ENCODE data around the gene RNF123. TPM values are rescaled to one million over a fixed set of nuclear protein-coding genes. Genes with fewer than 3 reads are reported as not detected.

The RNF123 gene
- total RNA-seq, 1 experiment from 2014 or later = 40.6 TPM

- no peak overlapping the region for H3K56ac ChIP-seq (ENCODE audit: insufficient read length, low read depth, low read length)
- no peaks in the 10 kb centered on the region for H3K9me3 Mint-ChIP-seq
- no peak overlapping the region for H3K14ac ChIP-seq (ENCODE audit: insufficient read depth, low read length)
- H3K18ac ChIP-seq (ENCODE audit: insufficient read length, low read depth, low read length) = no peak overlapping the region
- H3K4me2 ChIP-seq (ENCODE audit: insufficient read depth, insufficient read length, low read length) = no peak overlapping the region
- no peaks in the 10 kb centered on the region for H3K9me3 ChIP-seq (ENCODE audit: control insufficient read depth, low read depth, low read length)
- no peaks in the 10 kb centered on the region; the same call in 1 of the 2 replicates for H3K4me1 ChIP-seq (ENCODE audit: insufficient read depth, low read length)
- no peak overlapping the region for H4K8ac ChIP-seq (replicated peaks; ENCODE audit: insufficient read length, low read depth, low read length)
- DNase-seq = no peak
- no peak overlapping the region for H4K91ac ChIP-seq (ENCODE audit: insufficient read length, low read depth, low read length)
- H3K23me2 ChIP-seq (ENCODE audit: insufficient read length, low read depth, low read length, poor library complexity, severe bottlenecking) = no peaks in the 10 kb centered on the region
- no peak overlapping the region for H3K4me3 Mint-ChIP-seq
- no peak for TF ChIP-seq CTCF (conservative IDR thresholded peaks at IDR 0.05)
- no peaks in the 10 kb centered on the region for H3K79me1 ChIP-seq (ENCODE audit: insufficient read depth, low read depth, low read length, poor library complexity, severe bottlenecking)
- no peaks in the 10 kb centered on the region for H4K20me1 ChIP-seq (ENCODE audit: control insufficient read depth, insufficient read depth, insufficient read length)
- H3K36me3 Mint-ChIP-seq (ENCODE audit: insufficient read depth in 1 of 3, low read depth in 3 of 3) = no peaks in the 10 kb centered on the region
- no peak overlapping the region for H2BK15ac ChIP-seq (ENCODE audit: low read depth, low read length)
- no peak overlapping the region for H2BK12ac ChIP-seq (ENCODE audit: insufficient read length, low read depth, low read length)
- no CpG with 5 or more reads among the region's 22 CpGs for WGBS (ENCODE audit: extremely low coverage, insufficient read length, low lambda C conversion rate)
- no peak overlapping the region for H2AFZ ChIP-seq (ENCODE audit: low read length)
- no peak overlapping the region for H3K9ac ChIP-seq (ENCODE audit: extremely low read depth, insufficient read length, low read length)
- H3K23ac ChIP-seq (ENCODE audit: insufficient read length, low read depth, low read length) = no peak overlapping the region
- no peaks in the 10 kb centered on the region for H3K79me2 ChIP-seq (ENCODE audit: insufficient read depth, low read length)
- H2AK5ac ChIP-seq (ENCODE audit: insufficient read length, low read length) = no peak overlapping the region
- peak overlapping the region in 2 of 3 experiments; percentile 29 to 48; a peak in 2 of 7 replicates for H3K27ac Mint-ChIP-seq
- H3K27ac ChIP-seq (ENCODE audit: insufficient read length, low read depth, low read length) = no peak overlapping the region
- H2BK20ac ChIP-seq (ENCODE audit: low read depth, low read length, poor library complexity, severe bottlenecking) = no peak overlapping the region
- no peaks in the 10 kb centered on the region for H3K27me3 ChIP-seq (ENCODE audit: insufficient read depth, low read length)
- H2BK5ac ChIP-seq (ENCODE audit: insufficient read length, low read length) = no peak overlapping the region
- no peaks in the 10 kb centered on the region; the same call in 1 of the 2 replicates for H3K27me3 Mint-ChIP-seq (ENCODE audit: low read depth)
- H3K4ac ChIP-seq (ENCODE audit: low read depth, low read length) = no peak overlapping the region
- no peak overlapping the region for H3T11ph ChIP-seq (ENCODE audit: low read length)
- H2BK120ac ChIP-seq (ENCODE audit: low read depth, low read length, poor library complexity, severe bottlenecking) = no peak overlapping the region
- no peak overlapping the region for H4K5ac ChIP-seq (ENCODE audit: insufficient read length, low read depth, low read length)
- peaks cover 8 to 11% of the 10 kb centered on the region in 2 experiments for H3K4me1 Mint-ChIP-seq
Observed at GRCh38 chr3:49662021-49662420, 27.3 kb upstream of the RNF123 start.

Measured in H9 (cell line).